Stimulated activated CD8-positive, alpha-beta memory T cell treated with anti-CD3 and anti-CD28 coated beads, Interleukin-7, amount 100 ng/mL, for 1 hour (primary cell): ENCODE data around the gene IFRD1.
"Not testable (repeated sequence)": the region's sequence is repeated elsewhere in the genome, so short reads cannot be mapped to it uniquely, and the experiment has no call there.

Source experiments
- DNase-seq, 2 donors: peaks; one replicate each; pipeline ENCODE4 v3.0.0-alpha.2; 2020; ENCODE audit warnings: low read depth in 2 of 2

The IFRD1 gene

DNA sequence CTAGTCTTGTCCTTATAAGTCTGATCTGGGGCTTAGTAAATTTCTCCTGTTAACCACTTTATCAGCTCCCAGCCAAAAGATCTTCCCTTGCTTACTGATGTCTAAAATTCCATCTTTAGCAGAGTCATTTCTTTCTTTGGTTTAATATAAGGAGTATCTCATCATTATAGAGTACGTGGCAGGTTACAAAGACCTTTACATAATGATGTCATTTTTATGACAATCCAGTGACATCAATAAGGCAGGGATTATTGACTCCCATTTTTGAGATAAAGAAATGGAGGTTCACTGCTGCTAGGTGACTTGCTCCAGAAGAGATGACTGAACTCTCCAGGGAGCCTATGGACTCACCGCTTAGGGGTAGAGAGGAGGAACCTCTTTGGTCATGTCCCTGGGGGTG, 8.1 kb upstream of the IFRD1 start:
- no peak for DNase-seq

DNA sequence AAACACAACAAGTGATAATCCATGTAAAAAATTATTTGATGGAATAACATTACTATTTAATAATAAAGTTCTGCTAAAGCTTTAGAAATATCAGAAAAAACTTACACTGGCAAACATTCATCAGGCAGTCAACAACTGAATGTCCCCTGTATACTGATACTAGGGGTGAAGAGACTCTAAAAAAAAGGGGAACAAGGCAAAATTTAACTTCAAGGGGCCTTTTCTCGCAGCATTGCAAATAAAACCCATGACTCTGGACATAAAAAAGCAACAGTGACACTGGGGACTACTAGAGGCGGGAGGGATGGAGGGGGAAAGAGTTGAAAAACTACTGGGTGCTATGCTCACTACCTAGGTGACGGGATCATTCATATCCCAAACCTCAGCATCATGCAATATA, 5.8 kb upstream of the IFRD1 start:
- no peak for DNase-seq

DNA sequence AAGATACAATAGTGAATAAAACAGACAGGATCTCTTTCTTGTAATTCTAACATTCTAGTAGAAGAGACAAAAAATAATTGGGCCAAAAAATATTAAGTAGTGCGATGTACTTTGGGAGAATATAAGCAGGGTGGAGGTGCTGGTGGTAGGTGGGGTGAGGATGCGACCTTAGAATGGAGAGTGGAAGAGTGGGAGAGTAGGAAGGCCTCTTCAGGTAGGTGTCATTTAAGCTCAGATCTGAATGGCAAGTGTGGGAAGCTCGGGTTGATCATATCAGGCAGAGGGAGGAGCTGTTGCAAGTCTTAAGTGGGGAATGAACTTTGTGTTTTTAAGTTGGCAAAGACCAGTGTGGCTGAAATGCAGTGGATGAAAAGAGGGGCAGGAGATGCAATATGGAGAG, 3.8 kb upstream of the IFRD1 start:
- DNase-seq = no peak

- no peak for DNase-seq
Measured at GRCh38 chr7:112447406-112447805, 2.9 kb upstream of the IFRD1 start.

GRCh38 chr7:112448381-112448780, 1.9 kb upstream of the IFRD1 start:
- no peak for DNase-seq

GRCh38 chr7:112448891-112449290, 1.4 kb upstream of the IFRD1 start:
- DNase-seq = no peak

DNA sequence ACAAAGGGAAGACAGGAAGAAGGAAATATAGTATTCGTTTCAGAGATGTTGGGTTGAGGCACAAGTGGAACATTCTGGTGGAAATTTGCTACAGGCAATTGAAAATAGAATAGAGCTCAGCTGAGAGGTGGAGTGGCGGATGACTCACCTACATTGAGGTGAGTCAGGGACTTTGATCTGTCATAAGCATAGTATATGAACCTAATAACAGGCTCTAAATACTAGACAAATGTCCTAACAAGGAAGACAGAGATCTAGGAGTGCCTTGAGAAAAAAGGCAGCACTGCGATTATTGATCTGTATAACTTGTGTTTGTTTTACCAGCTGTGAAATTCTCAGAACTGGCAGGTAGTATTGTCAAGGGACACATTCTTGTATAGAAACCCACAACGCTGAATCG, 907 bp upstream of the IFRD1 start:
- DNase-seq = no peak

GRCh38 chr7:112450807-112451761, 824 bp downstream of the IFRD1 start:
- peak; percentile 66 to 68 for DNase-seq

- DNase-seq = no peak
Measured at GRCh38 chr7:112452102-112452888, 2.0 kb downstream of the IFRD1 start.

DNA sequence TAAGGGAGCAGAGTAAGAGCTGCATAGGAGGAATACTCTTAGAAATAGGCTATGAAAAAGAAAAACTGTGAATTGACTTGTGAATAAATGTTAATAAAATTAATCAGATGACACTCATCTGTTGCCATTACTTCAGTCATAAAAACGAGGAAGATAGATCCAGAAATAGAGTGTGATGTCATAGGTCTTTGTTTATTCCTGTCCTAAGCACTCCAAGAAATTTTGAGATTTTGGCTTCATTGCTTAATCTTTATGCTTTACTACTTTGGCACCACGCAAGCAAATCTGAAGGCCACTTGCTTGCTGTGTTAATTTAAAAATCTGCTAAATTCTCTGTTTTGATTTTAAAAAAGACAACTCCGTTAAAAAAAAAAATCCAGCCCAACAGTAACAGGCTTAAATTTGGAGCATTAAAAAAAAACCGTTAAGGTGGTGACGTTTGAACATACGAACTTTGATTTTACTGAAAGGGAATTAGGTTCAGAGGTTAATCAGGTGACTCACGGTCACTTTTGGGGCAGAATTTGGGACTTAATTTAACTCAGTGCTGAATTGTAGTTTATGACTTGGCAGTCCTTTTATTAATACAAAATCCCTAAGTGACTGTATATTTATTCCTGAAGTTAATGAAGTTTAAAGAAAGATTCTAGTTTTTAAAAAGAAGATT, 3.4 kb downstream of the IFRD1 start:
- DNase-seq = no peak

- DNase-seq = not testable (repeated sequence)
Measured at GRCh38 chr7:112454191-112454590, 3.9 kb downstream of the IFRD1 start.

DNA sequence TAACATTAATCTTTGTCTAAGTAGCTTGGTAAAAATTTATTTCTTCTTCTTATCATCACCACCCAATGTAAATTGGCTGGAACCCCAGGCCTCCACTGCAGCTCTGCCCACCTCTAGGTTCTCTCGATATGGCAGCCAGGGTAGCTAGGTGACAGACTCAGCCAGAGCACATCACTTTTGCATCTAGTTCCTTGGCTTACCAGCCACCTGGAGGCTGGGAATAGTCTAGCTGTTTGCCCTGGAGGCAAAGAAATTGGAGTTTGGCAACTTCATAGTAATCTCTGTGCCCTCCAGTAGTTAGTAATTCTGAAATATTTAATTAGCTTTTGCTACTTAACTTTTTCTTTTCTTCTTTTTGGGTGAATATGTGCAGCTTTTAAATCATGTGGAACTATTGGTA, 9.4 kb downstream of the IFRD1 start:
- no peak for DNase-seq

DNA sequence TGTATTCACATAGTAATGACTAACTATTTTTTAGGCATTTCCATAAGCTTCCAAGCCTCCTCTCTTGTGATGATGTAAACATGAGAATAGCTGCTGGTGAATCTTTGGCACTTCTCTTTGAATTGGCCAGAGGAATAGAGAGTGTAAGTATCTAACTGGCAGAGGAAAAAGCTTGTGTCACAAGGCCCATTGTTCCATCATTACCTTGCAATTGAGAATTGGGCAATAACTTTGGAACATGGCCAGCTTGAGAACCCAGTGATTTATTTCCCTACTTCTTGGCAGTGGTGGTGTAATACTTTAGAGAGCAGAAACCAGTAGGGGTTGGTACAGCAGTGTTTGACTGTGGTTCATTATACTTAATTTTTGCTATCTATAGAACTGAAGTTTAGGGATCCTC, 12.0 kb downstream of the IFRD1 start:
- no peak for DNase-seq

DNA sequence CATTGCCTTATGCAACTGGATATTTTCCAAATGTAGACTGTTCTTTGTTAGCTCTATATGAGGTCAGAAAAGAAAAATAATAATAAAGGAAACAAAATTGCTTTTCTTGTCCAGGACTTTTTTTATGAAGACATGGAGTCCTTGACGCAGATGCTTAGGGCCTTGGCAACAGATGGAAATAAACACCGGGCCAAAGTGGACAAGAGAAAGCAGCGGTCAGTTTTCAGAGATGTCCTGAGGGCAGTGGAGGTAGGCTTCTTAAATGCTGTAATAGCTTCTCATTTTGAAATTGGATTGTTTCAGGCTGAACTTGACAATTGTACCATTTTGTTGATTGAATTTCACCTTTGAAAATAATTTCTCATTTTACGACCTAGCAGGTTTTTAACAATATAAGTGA, 17.6 kb downstream of the IFRD1 start:
- DNase-seq = no peak

DNA sequence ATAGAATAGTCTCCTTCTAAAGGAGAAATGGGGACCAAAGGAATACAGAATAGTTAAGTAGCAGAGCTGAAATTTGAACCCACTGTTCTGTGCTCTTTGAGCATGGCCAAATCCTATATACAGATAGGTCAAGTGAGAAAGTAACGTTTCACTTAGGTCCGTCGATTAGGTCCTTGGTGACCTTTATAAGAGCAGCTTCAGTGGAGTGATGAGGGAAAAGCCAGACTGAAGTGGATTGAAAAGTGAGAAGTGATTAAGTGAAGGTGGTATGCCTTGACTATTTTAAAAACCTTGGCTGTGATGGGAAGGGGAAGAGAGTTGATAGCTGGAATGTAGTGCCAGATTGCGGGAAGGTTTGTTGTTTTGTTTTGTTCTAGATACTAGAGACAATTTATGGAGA, 19.9 kb downstream of the IFRD1 start:
- no peak for DNase-seq

DNA sequence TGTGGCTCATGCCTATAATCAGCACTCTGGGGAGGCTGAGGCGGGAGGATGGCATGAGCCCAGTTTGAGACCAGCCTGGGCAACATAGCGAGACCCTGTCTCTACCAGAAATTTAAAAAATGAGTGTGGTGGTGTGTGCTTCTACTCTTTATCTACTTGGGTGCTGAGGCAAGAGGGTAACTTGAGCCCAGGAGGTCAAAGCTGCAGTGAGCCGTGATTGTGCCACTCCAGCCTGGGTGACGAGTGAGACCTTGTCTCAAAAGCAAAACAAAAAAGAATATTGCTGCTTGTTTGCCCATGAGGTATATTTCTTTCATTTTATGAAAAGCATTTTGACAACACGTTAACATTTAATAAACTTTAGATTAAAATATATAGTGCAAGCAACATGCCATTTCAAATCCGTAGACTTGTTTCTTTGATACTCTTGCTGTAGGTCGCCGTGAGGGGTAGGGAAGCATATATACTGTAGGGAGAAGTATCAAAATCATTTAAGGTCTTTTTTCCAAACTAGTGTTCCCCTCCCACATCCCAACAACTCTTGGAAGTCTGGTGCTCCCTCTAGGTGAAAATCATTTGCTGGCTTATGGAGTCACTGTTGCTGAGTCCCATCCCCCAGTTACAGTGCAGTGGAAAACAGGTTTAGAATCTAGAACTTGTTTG, 26.3 kb downstream of the IFRD1 start:
- DNase-seq = no peak

DNA sequence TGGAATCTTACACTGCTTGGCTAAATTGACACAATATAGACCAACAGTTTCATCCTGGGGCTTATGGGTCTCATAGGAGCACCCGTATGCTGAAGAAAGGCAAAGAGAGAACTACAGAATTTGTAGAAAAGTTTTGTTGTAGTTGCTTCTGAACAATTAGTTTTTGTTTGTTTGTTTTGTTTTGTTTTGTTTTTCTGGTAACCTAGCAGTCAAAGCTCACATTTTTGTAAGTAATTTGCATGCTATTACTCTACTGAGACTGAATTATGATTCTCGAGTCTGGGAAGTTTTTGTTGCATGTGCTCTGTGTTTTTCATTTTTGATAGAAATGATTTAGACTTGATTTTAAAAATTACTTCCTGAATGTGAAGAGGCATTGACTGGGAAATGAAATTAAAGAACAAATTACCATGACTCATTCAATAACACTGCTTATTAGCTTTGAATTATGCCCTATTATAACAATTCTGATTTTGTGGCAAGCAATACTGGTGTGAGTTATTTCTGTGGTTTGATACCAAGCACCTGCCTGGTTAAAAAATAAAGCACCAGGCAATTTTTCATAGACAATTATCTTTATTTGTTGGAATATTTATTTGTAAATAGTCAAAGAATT, 31.0 kb downstream of the IFRD1 start:
- DNase-seq = no peak

- DNase-seq = no peak
Measured at GRCh38 chr7:112481833-112482670, 31.8 kb downstream of the IFRD1 start.

DNA sequence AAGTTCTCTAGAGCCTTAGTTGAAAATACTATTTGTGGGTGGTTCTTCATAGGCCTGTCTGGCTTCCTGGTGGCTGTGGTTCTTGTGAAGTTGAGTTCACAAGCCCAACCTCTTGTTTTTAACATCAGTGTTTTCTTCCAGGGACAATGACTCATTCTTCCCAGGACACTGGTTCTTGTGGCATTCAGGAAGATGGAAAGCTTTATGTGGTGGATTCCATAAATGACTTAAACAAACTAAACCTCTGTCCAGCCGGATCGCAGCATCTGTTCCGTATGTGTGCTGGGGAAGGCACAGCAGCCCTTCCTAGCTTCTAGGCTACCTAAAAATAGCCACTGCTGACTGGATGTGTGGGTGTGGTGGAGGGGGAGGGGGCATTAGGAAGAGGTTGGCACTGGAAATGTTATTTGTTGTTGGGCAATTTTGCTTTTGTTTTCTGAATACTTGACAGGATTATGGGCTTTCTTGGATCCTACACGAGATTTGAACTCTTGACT, 34.5 kb downstream of the IFRD1 start:
- DNase-seq = no peak

DNA sequence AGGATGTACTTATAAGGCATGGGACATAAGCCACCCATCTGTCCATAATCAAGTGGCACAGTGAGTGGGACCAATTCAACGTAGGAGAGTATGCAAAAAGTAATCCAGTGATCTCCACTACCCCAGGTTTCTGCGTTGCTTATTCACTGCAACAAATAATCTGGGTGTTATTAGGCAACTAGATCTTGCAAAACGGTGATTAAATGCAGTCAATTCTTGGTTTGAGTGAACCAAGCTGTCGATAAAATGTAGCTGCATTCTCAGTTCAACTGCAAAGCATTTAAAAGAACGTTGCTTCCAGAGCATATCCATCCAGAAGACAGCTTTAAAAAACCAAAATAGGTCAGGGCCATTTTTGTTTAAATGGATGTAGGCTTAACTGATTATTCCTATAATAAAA, 35.5 kb downstream of the IFRD1 start:
- DNase-seq = no peak
